Measurements from ENCODE around the gene TSHZ3.

The TSHZ3 gene

GRCh38 chr19:31254611-31255010, 94.6 kb downstream of the TSHZ3 start:
- DNase-seq (ENCODE audit: insufficient read length, low spot score), result no peak
- TF ChIP-seq CTCF (IDR thresholded peaks at IDR 0.05; ENCODE audit: insufficient read depth, missing control alignments), result no peak
- FAIRE-seq, result no peak

DNA sequence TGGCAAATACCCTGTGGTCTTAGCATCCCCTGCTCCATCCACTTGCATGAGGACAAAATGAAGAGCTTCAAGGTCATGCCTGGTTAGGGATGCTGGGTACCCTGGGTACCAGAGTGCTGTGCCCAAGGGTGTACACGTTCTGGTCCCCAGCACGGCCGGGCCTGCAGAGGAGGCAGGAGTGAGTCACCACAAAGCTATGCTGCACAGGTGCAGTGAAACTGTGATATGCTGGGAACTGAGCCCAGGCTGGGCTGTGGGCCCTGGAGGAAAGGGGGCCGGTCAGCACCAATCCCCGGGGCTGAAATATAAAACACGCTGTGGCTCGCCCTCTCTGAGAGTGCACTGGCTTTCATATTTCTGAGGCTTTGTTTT, 95.1 kb downstream of the TSHZ3 start:
- no peak for TF ChIP-seq CTCF (IDR thresholded peaks at IDR 0.05; ENCODE audit: insufficient read depth, missing control alignments)
- FAIRE-seq (no peak), DNase-seq (ENCODE audit: insufficient read length, low spot score) (no peak)

DNA sequence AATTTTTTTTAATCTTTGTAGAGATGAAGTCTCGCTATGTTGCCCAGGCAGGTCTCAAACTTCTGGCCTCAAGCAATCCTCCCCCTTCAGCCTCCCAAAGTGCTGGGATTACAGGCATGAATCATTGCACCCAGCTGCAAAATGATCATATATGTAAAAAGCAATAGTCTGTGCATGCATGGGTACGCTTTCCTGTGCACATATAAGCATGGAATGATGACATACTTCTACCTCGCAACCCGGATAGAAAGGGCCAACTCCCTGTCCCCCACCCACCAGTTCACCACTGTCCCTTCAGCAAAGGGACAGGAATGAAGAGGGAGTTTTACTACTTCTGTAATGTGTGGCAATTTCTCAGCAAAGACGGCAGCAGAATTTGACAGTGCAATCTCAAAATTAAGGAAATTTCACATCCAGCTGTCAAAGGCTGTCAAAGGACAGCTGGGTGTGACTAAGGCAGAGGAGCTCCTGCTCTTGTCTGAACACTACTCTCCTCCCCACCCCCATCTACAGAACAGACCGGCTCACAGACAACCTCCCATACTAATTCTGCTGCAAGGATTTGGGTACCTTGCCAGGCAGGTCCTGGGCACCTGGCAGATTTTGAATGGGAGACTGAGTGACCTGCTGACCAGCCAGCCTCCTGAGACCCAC, 95.6 kb downstream of the TSHZ3 start:
- DNase-seq (ENCODE audit: insufficient read length, low spot score) (no peak), FAIRE-seq (no peak)
- TF ChIP-seq CTCF (IDR thresholded peaks at IDR 0.05; ENCODE audit: insufficient read depth, missing control alignments), result no peak

- TF ChIP-seq CTCF (IDR thresholded peaks at IDR 0.05; ENCODE audit: insufficient read depth, missing control alignments), result no peak
- no peak for FAIRE-seq
- no peak for DNase-seq (ENCODE audit: insufficient read length, low spot score)
Measured at GRCh38 chr19:31252441-31252840, 96.8 kb downstream of the TSHZ3 start.

DNA sequence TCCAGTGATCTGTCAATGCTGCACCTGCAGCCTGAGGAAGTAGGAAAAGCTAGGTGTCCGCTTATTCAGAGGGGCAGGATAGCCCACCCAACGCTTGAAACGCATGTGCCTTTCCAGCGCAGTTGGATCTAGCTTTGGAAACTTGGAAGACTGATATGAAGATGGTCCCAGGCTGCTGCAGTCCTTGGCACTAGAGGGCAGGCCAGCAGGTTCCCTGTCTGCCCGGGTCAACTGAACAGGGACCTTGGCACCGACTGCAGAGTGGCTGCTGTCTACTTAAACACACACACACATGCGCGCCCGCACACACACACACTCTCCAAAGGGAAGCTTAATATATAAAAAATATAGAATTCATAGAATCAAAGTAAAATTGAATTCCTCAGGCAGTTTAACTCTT, 100.0 kb downstream of the TSHZ3 start:
- FAIRE-seq (no peak), DNase-seq (ENCODE audit: insufficient read length, low spot score) (no peak)
- TF ChIP-seq CTCF (IDR thresholded peaks at IDR 0.05; ENCODE audit: insufficient read depth, missing control alignments), result no peak

DNA sequence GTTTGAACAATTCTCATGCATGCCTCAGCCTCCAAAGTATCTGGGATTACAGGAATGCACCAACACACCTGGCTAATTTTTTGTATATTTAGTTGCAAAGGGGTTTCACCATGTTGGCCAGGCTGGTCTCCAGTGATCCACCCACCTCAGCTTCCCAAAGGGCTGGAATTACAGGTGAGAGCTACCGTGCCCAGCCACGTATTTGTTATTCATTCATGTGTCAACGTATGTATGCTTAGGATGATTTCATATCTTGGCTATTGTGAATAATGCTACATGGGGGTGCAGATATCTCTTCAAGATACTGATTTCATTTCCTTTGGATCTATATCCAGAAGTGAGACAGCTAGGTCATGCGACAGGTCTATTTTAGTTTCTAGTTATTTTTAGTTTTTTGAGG, 113.4 kb downstream of the TSHZ3 start:
- DNase-seq (ENCODE audit: insufficient read length, low spot score), result no peak
- no peak for FAIRE-seq
- no peak for TF ChIP-seq CTCF (IDR thresholded peaks at IDR 0.05; ENCODE audit: insufficient read depth, missing control alignments)

DNA sequence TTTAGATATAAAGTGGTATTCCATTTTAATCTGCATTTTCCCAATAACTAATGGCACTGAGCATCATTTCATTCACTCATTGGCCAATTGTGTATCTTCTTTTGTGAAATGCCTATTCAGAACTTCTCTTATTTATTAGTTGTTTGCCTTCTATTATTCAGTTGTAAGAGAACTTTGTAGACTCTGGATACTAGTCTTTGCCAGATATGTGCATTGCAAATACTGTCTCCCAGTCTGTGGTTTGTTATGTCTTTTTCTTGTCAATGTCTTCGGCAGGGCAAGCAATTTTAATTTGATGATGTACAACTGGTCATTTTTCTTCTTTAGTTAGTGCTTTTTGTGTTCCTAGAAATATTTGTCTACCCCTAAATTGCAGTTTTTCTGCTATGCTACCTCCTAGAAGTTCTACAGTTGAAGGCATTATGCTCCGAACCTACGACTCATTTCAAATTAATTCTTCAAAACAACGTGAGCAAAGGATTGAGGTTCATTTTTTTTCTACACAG, 115.9 kb downstream of the TSHZ3 start:
- TF ChIP-seq CTCF (IDR thresholded peaks at IDR 0.05; ENCODE audit: insufficient read depth, missing control alignments), result no peak
- FAIRE-seq, result no peak
- DNase-seq (ENCODE audit: insufficient read length, low spot score), result no peak

All from D721Med (cell line).